ENCODE results near the gene TUT7. TPM values are rescaled to one million over a fixed set of nuclear protein-coding genes. Genes with fewer than 3 reads are reported as not detected.
A peak's percentile ranks its signal among the peaks of the same experiment; 100 is the strongest.

The TUT7 gene
- total and polyA plus RNA-seq, 2 of the 4 experiments (the other 2 are of a cell fraction), result 13.3 to 33.3 TPM

DNA sequence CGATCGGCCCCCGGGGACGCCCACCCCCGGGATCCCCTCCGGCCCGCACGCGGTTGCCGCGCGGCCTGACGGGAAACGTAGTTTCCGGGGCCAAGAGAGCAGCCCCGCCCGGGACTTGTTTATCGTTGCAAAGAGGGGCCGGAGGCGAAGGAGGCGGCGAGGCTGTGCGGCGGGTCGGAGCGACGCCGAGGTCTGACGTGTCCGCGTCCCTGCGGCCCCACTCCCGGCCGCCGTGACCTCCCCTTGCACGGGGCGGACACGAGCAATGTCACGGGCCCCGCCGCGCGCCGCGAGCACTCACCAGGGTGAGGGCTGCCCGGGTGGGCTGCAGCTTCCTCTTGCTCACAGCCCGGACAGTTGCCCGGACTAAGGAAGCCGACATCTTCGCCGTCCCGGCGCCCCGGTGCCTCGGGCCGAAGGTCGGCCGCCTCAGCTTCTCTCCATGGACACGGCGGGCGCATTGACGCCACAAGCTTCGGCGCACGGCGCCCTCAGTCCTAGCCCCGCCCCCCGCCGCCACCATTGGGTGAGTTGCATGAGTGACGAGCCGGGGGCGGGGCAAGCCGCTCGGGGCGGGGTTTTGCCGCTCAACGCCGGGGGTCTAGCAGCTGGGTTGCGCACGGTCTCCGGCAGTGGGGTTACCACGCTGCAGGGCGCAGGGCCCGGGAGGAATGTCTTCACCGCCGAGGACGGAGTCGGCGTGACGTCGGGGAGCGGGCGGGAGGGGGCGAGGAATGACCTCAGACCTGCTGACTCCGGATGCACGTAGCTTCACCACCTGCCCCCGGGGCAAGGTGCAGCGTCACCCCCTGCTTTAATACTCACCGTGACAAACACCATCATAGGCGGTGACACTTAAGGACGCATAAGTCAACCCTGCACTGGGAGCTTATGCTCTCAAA, 71.9 kb downstream of the TUT7 start, which contains the start of gene ISCA1:
Gene ISCA1, minus strand, starts transcription at position 462 of the 902 bp plus-strand sequence. Its CDS starts 80 bp downstream, at position 382.
- H3K27ac ChIP-seq (ENCODE audit: insufficient read depth, low read length), result peak within 1 kb of the TSS; percentile 88
- peak within 1 kb of the TSS; percentile 70; the same call in 1 of the 2 replicates for H2BK120ac ChIP-seq (ENCODE audit: low read depth, low read length)
- H3K9me3 ChIP-seq (ENCODE audit: control insufficient read depth, insufficient read depth, low read length), result no peaks in the 10 kb centered on the region
- ChIA-PET CTCF (interaction anchor here (2.2 kb wide), 1 partner anchor 80 kb away, joined by 5 read pairs; no protein-coding TSS in a partner anchor), POLR2A (ENCODE audit: unreplicated experiment) (interaction anchor here (0.5 to 0.6 kb wide), 2 partner anchors 10 to 303 kb away, joined by 3 read pairs; no protein-coding TSS in a partner anchor)
- H3K23ac ChIP-seq (ENCODE audit: low read depth, low read length), result peak within 1 kb of the TSS; percentile 95
- peak within 1 kb of the TSS; percentile 85 for H4K5ac ChIP-seq (ENCODE audit: low read depth, low read length)
- peak within 1 kb of the TSS; percentile 93 for H2BK5ac ChIP-seq (ENCODE audit: low read depth, low read length, poor library complexity, severe bottlenecking)
- peaks cover 10% of the 10 kb centered on the region for H3K9me1 ChIP-seq (ENCODE audit: insufficient read depth, low read length)
- H2AK9ac ChIP-seq (replicated peaks; ENCODE audit: low read depth, low read length, poor library complexity), result peak within 1 kb of the TSS; percentile 95
- H3K9ac ChIP-seq (ENCODE audit: low read depth, low read length), result peak within 1 kb of the TSS; percentile 96
- H3K4me2 ChIP-seq (ENCODE audit: low read depth, low read length), result peak within 1 kb of the TSS; percentile 98
- H2BK15ac ChIP-seq (ENCODE audit: low read depth, low read length), result 0 out of 3 replicates have a peak within 1 kb of the TSS, but pooled peaks have one; percentile 78
- dilution Hi-C loops (cut with HindIII; ENCODE audit: low sequenced_read_pairs, unreplicated experiment) (no loop called here), intact Hi-C loops (cut with micrococcal nuclease) (loop anchor here (5.0 kb wide), 2 partner anchors 125 to 340 kb away; partner anchors contain the start of gene NAA35), in situ Hi-C loops (cut with MboI; ENCODE audit: low sequenced_read_pairs) (no loop called here)
- 3% methylated on average over 17 of the region's 101 CpGs; no CpG with 5 or more reads in 1 of the 2 experiments for WGBS, 2 experiments (ENCODE audit: extremely low coverage in 2 of 2, insufficient read length in 1 of 2)
- peaks cover 21 to 31% of the 10 kb centered on the region in 2 experiments for H3K79me1 ChIP-seq (ENCODE audit: low read depth in 1 of 2, low read length in 2 of 2)
- peaks cover 4% of the 10 kb centered on the region for H3K4me1 ChIP-seq (ENCODE audit: control insufficient read depth, insufficient read depth, low read length)
- no peaks in the 10 kb centered on the region; the same call in none of the 2 replicates for H3K36me3 ChIP-seq (ENCODE audit: control insufficient read depth, insufficient read depth, low read length)
- H3K27me3 ChIP-seq (ENCODE audit: control insufficient read depth, insufficient read depth, low read length), result no peaks in the 10 kb centered on the region
- H3K4me3 ChIP-seq (ENCODE audit: insufficient read depth, low read depth, low read length), result peak within 1 kb of the TSS; percentile 92
- peak within 1 kb of the TSS; percentile 92 for H3K56ac ChIP-seq (ENCODE audit: extremely low read depth, insufficient read depth, low read length)
- H2AK5ac ChIP-seq (ENCODE audit: low read depth, low read length), result peak within 1 kb of the TSS; percentile 83
- H2BK20ac ChIP-seq (ENCODE audit: low read depth, low read length), result no peak within 1 kb of the TSS
- H4K20me1 ChIP-seq (ENCODE audit: insufficient read depth, low read length), result peaks cover 15% of the 10 kb centered on the region
- H3K14ac ChIP-seq (replicated peaks; ENCODE audit: low read depth, low read length), result peak within 1 kb of the TSS; percentile 91
- peak within 1 kb of the TSS; percentile 78 for H4K91ac ChIP-seq (ENCODE audit: insufficient read depth, low read depth, low read length)
- peak within 1 kb of the TSS; percentile 43 to 85 for H4K8ac ChIP-seq (ENCODE audit: low read depth in 2 of 2, low read length in 2 of 2)
- peak within 1 kb of the TSS; percentile 98 for H2AFZ ChIP-seq (replicated peaks; ENCODE audit: low read length, poor library complexity)
- ATAC-seq (ENCODE audit: low read depth), result peak; percentile 94
- H3K18ac ChIP-seq (ENCODE audit: low read depth, low read length), result peak within 1 kb of the TSS; percentile 76
- TF ChIP-seq FOS (IDR thresholded peaks at IDR 0.05; ENCODE audit: low read depth, low read length) (no peak), MXI1 (IDR thresholded peaks at IDR 0.05; ENCODE audit: borderline replicate concordance, low read depth, low read length) (no peak), RCOR1 (IDR thresholded peaks at IDR 0.05; ENCODE audit: insufficient replicate concordance, low read length) (peak; percentile 68), MAZ (IDR thresholded peaks at IDR 0.05; ENCODE audit: borderline replicate concordance, low read depth, low read length) (peak; percentile 78; the same call in 1 of the 2 replicates), CHD1 (IDR thresholded peaks at IDR 0.05; ENCODE audit: low read depth, low read length) (0 out of 2 replicates have a peak, but pooled peaks have one; percentile 52), CEBPB (IDR thresholded peaks at IDR 0.05; ENCODE audit: low read depth, low read length) (no peak), POLR2A (IDR thresholded peaks at IDR 0.05; ENCODE audit: low read depth, low read length) (peak; percentile 96), RAD21 (IDR thresholded peaks at IDR 0.05; ENCODE audit: low read length) (no peak), RFX5 (IDR thresholded peaks at IDR 0.05; ENCODE audit: low read depth, low read length) (no peak)
- TF ChIP-seq, protein P1, sequence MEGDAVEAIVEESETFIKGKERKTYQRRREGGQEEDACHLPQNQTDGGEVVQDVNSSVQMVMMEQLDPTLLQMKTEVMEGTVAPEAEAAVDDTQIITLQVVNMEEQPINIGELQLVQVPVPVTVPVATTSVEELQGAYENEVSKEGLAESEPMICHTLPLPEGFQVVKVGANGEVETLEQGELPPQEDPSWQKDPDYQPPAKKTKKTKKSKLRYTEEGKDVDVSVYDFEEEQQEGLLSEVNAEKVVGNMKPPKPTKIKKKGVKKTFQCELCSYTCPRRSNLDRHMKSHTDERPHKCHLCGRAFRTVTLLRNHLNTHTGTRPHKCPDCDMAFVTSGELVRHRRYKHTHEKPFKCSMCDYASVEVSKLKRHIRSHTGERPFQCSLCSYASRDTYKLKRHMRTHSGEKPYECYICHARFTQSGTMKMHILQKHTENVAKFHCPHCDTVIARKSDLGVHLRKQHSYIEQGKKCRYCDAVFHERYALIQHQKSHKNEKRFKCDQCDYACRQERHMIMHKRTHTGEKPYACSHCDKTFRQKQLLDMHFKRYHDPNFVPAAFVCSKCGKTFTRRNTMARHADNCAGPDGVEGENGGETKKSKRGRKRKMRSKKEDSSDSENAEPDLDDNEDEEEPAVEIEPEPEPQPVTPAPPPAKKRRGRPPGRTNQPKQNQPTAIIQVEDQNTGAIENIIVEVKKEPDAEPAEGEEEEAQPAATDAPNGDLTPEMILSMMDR (conservative IDR thresholded peaks at IDR 0.05; ENCODE audit: low read depth, low read length), result no peak
- TF ChIP-seq, protein P2, sequence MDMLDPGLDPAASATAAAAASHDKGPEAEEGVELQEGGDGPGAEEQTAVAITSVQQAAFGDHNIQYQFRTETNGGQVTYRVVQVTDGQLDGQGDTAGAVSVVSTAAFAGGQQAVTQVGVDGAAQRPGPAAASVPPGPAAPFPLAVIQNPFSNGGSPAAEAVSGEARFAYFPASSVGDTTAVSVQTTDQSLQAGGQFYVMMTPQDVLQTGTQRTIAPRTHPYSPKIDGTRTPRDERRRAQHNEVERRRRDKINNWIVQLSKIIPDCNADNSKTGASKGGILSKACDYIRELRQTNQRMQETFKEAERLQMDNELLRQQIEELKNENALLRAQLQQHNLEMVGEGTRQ (IDR thresholded peaks at IDR 0.05; ENCODE audit: low read depth, low read length), result 0 out of 2 replicates have a peak, but pooled peaks have one; percentile 12
- DNase-seq, result peak; percentile 87
- BruUV-seq (replicated peaks), result no TSS peak
- peak within 1 kb of the TSS; percentile 85 for H3K4ac ChIP-seq (ENCODE audit: low read depth, low read length)
